Measurements from ENCODE around the gene TTC22. TPM values are rescaled to one million over a fixed set of nuclear protein-coding genes. Genes with fewer than 3 reads are reported as not detected.

Gene TTC22
- total and polyA plus RNA-seq, 2 of the 4 experiments (the other 2 are of a cell fraction) = not detected

DNA sequence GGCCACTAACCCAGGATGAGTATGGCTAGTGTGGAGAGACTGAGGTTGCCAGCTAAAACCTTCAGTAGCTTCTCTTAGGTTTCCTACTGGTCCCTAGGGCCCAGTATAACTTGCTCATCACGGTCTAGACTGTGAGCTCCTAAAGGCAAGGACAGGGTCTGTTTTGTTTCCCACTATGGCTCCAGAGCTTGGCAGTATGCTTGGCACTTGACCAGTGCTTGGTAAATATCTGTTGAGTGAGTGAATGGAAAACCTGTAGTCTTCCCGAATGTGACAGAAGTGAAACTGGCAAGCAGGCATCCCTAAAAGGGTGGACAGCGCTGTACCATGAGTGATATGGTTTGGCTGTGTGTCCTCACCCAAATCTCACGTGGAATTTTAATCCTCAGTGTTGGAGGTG, 23.7 kb downstream of the TTC22 start:
- ATAC-seq (ENCODE audit: low read depth) (no peak), DNase-seq (no peak)
- CTCF ChIA-PET = no interaction called here
- Histone ChIP-seq H4K5ac (ENCODE audit: low read depth, low read length) (no peak overlapping the region), H3K56ac (ENCODE audit: extremely low read depth, insufficient read depth, low read length) (no peak overlapping the region), H3K4me1 (ENCODE audit: control insufficient read depth, insufficient read depth, low read length) (no peaks in the 10 kb centered on the region; the same call in 1 of the 2 replicates), H3K4ac (ENCODE audit: low read depth, low read length) (no peak overlapping the region), H4K20me1 (ENCODE audit: insufficient read depth, low read length) (no peaks in the 10 kb centered on the region), H3K14ac (replicated peaks; ENCODE audit: low read depth, low read length) (no peak overlapping the region), H3K36me3 (ENCODE audit: control insufficient read depth, insufficient read depth, low read length) (no peaks in the 10 kb centered on the region), H3K23ac (ENCODE audit: low read depth, low read length) (no peak overlapping the region), H3K79me1 (ENCODE audit: low read depth in 1 of 2, low read length in 2 of 2) (no peaks in the 10 kb centered on the region), H3K27me3 (ENCODE audit: control insufficient read depth, insufficient read depth, low read length) (peaks cover 54% of the 10 kb centered on the region), H3K9me3 (ENCODE audit: control insufficient read depth, insufficient read depth, low read length) (no peaks in the 10 kb centered on the region), H3K9ac (ENCODE audit: low read depth, low read length) (no peak overlapping the region), H4K91ac (ENCODE audit: insufficient read depth, low read depth, low read length) (no peak overlapping the region), H2AFZ (replicated peaks; ENCODE audit: low read length, poor library complexity) (no peak overlapping the region), H4K8ac (ENCODE audit: low read depth in 2 of 2, low read length in 2 of 2) (no peak overlapping the region), H2AK9ac (replicated peaks; ENCODE audit: low read depth, low read length, poor library complexity) (no peak overlapping the region), H3K4me2 (ENCODE audit: low read depth, low read length) (no peak overlapping the region), H3K4me3 (ENCODE audit: insufficient read depth, low read depth, low read length) (no peak overlapping the region), H3K18ac (ENCODE audit: low read depth, low read length) (no peak overlapping the region), H2BK15ac (ENCODE audit: low read depth, low read length) (no peak overlapping the region), H2BK20ac (ENCODE audit: low read depth, low read length) (no peak overlapping the region), H2BK120ac (ENCODE audit: low read depth, low read length) (no peak overlapping the region), H2BK5ac (ENCODE audit: low read depth, low read length, poor library complexity, severe bottlenecking) (no peak overlapping the region), H3K9me1 (ENCODE audit: insufficient read depth, low read length) (no peaks in the 10 kb centered on the region), H2AK5ac (ENCODE audit: low read depth, low read length) (no peak overlapping the region), H3K27ac (ENCODE audit: insufficient read depth, low read length) (no peak overlapping the region)
- 38% methylated on average over 2 of the region's 4 CpGs; no CpG with 5 or more reads in 1 of the 2 experiments for WGBS, 2 experiments (ENCODE audit: extremely low coverage in 2 of 2, insufficient read length in 1 of 2)
- in situ Hi-C loops (cut with MboI; ENCODE audit: low sequenced_read_pairs) (loop anchor here (25.0 kb wide), 1 partner anchor 915 kb away; no protein-coding TSS in a partner anchor), dilution Hi-C loops (cut with HindIII; ENCODE audit: low sequenced_read_pairs, unreplicated experiment) (no loop called here), intact Hi-C loops (cut with micrococcal nuclease) (no loop called here)
- no peak for TF ChIP-seq RAD21 (IDR thresholded peaks at IDR 0.05; ENCODE audit: low read length)
- TF ChIP-seq MAZ (IDR thresholded peaks at IDR 0.05; ENCODE audit: borderline replicate concordance, low read depth, low read length) = no peak
- TF ChIP-seq SMC3 (IDR thresholded peaks at IDR 0.05; ENCODE audit: low read depth, low read length) = no peak
- TF ChIP-seq CHD1 (IDR thresholded peaks at IDR 0.05; ENCODE audit: low read depth, low read length) = no peak
- no peak for TF ChIP-seq MAFK (IDR thresholded peaks at IDR 0.05; ENCODE audit: low read depth, low read length)
- TF ChIP-seq, protein P1, sequence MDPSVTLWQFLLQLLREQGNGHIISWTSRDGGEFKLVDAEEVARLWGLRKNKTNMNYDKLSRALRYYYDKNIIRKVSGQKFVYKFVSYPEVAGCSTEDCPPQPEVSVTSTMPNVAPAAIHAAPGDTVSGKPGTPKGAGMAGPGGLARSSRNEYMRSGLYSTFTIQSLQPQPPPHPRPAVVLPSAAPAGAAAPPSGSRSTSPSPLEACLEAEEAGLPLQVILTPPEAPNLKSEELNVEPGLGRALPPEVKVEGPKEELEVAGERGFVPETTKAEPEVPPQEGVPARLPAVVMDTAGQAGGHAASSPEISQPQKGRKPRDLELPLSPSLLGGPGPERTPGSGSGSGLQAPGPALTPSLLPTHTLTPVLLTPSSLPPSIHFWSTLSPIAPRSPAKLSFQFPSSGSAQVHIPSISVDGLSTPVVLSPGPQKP (IDR thresholded peaks at IDR 0.05; ENCODE audit: borderline replicate concordance, low read depth, low read length) = no peak
- no peak for TF ChIP-seq POLR2A (IDR thresholded peaks at IDR 0.05; ENCODE audit: low read depth, low read length)
- no peak for TF ChIP-seq RFX5 (IDR thresholded peaks at IDR 0.05; ENCODE audit: low read depth, low read length)
- TF ChIP-seq BHLHE40 (IDR thresholded peaks at IDR 0.05; ENCODE audit: low read depth, low read length) = no peak
- no peak for TF ChIP-seq FOS (IDR thresholded peaks at IDR 0.05; ENCODE audit: low read depth, low read length)
- TF ChIP-seq RCOR1 (IDR thresholded peaks at IDR 0.05; ENCODE audit: insufficient replicate concordance, low read length) = no peak
- TF ChIP-seq CEBPB (IDR thresholded peaks at IDR 0.05; ENCODE audit: low read depth, low read length) = no peak
- TF ChIP-seq, protein P2, sequence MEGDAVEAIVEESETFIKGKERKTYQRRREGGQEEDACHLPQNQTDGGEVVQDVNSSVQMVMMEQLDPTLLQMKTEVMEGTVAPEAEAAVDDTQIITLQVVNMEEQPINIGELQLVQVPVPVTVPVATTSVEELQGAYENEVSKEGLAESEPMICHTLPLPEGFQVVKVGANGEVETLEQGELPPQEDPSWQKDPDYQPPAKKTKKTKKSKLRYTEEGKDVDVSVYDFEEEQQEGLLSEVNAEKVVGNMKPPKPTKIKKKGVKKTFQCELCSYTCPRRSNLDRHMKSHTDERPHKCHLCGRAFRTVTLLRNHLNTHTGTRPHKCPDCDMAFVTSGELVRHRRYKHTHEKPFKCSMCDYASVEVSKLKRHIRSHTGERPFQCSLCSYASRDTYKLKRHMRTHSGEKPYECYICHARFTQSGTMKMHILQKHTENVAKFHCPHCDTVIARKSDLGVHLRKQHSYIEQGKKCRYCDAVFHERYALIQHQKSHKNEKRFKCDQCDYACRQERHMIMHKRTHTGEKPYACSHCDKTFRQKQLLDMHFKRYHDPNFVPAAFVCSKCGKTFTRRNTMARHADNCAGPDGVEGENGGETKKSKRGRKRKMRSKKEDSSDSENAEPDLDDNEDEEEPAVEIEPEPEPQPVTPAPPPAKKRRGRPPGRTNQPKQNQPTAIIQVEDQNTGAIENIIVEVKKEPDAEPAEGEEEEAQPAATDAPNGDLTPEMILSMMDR (conservative IDR thresholded peaks at IDR 0.05; ENCODE audit: low read depth, low read length) = no peak
- POLR2A ChIA-PET (ENCODE audit: unreplicated experiment) = no interaction called here
- BruUV-seq (replicated peaks) = no TSS peak

Measured in IMR-90 (cell line).